Activated naive CD8-positive, alpha-beta T cell treated with anti-CD3 and anti-CD28 coated beads, Interleukin-2, amount 10 ng/mL, durations not matched to agents 7 days and 5 days (primary cell): ENCODE results near the gene SHROOM3. TPM values are rescaled to one million over a fixed set of nuclear protein-coding genes. Genes with fewer than 3 reads are reported as not detected.

Experiments
- ATAC-seq: fragments of 150-1000 bp; cut with Tn5 transposase; one replicate; pipeline ENCODE4 v1.10.0; 2021; ENCODE audit warnings: low read depth, moderate library complexity
- POLR2A ChIA-PET: fragments of 350-600 bp; sonication (Branson Sonifier 250); formaldehyde crosslinking; loops from one replicate; lab custom pipeline; 2021; ENCODE audit warnings: antibody characterized with exemption; lab: Charles Lee
- DNase-seq: peaks from one replicate; pipeline ENCODE4 v3.0.0; 2021
- H3K27ac Mint-ChIP-seq: one replicate; pipeline ENCODE4 v1.8.0; 2022; ENCODE audit warnings: mild to moderate bottlenecking, mixed read lengths
- H3K27me3 Mint-ChIP-seq: one replicate; pipeline ENCODE4 v1.8.0; 2022; ENCODE audit warnings: mild to moderate bottlenecking, moderate library complexity, mixed read lengths
- H3K36me3 Mint-ChIP-seq: one replicate; pipeline ENCODE4 v1.8.0; 2021; ENCODE audit warnings: mild to moderate bottlenecking, mixed read lengths
- H3K4me1 Mint-ChIP-seq: one replicate; pipeline ENCODE4 v1.8.0; 2021; ENCODE audit warnings: mixed read lengths
- H3K4me3 Mint-ChIP-seq: one replicate; pipeline ENCODE4 v1.8.0; 2022; ENCODE audit warnings: mild to moderate bottlenecking, moderate library complexity, mixed read lengths
- H3K9me3 Mint-ChIP-seq: one replicate; pipeline ENCODE4 v1.8.0; 2021; ENCODE audit warnings: mixed read lengths
- total RNA-seq, 2 experiments: library from RNA; stranded (reverse); gene quantifications; one replicate each; pipeline ENCODE4 v1.2.3, GENCODE V29; 2021

The SHROOM3 gene
- total RNA-seq, 2 experiments from 2014 or later: not detected

DNA sequence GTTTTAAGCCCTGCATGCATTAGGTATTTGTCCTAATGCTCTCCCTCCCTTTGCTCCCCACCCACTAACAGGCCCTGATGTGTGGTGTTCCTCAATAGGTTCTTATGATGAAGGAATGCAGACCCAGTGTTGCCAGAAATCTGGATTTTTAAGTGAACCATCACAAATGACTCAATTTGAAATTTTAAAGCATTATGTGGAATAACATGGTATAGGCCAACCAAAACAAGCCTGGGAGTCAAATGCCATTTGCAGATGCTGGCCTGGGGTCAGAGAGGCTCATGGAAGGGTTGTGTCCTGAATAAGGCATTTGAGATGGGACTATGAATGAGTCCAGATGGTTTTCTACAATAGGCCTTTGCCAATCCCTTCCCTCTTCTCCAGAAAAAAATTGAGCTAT, 179.6 kb downstream of the SHROOM3 start:
- no peaks in the 10 kb centered on the region for H3K4me1 Mint-ChIP-seq
- H3K27me3 Mint-ChIP-seq: peaks cover 13% of the 10 kb centered on the region
- H3K9me3 Mint-ChIP-seq: no peaks in the 10 kb centered on the region
- H3K4me3 Mint-ChIP-seq: no peak overlapping the region
- H3K27ac Mint-ChIP-seq: no peak overlapping the region
- POLR2A ChIA-PET: no interaction called here
- no peaks in the 10 kb centered on the region for H3K36me3 Mint-ChIP-seq
- ATAC-seq (no peak), DNase-seq (no peak)

DNA sequence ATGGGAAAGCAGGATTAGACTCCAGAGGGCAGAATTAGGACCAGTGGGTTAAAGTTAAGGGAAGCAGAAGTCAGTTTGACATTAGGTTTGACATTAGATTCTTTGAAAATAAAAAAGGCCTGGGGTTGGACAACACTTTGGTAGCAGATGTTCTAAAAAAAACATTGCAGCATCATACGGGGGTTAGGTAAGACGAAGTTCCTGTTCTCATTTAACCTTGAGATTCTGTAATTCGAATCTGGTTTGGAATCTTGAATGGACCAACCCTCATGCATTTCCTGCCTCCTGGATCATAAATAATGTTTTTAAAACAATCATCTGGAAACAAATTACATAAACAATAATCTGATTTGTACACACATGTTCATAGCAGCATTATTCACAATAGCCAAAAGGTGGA, 181.0 kb downstream of the SHROOM3 start:
- POLR2A ChIA-PET: no interaction called here

DNA sequence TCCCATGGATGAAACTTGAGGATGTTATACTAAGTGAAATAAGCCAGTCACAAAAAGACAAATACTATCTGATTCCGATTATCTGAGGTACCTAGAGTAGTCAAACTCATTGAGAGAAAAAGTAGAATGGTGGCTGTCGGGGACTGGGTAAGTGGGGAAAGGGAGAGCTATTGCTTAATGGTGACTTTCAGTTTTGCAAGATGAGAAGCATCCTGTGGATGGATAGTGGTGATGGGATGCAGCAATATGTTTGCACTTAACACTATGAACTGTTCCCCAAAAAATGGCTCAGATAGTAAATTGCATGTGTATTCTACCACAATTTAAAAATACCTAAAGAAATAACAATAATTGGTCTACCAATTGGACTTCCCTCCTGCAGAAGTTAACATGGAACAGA, 181.5 kb downstream of the SHROOM3 start:
- POLR2A ChIA-PET: no interaction called here

More for the DNA sequence above, 181.0 kb downstream of the SHROOM3 start:
- Mint-ChIP-seq H3K4me3 (no peak overlapping the region), H3K9me3 (no peaks in the 10 kb centered on the region), H3K4me1 (no peaks in the 10 kb centered on the region), H3K27ac (no peak overlapping the region), H3K36me3 (no peaks in the 10 kb centered on the region), H3K27me3 (peaks cover 13% of the 10 kb centered on the region)
- ATAC-seq (no peak), DNase-seq (no peak)

DNA sequence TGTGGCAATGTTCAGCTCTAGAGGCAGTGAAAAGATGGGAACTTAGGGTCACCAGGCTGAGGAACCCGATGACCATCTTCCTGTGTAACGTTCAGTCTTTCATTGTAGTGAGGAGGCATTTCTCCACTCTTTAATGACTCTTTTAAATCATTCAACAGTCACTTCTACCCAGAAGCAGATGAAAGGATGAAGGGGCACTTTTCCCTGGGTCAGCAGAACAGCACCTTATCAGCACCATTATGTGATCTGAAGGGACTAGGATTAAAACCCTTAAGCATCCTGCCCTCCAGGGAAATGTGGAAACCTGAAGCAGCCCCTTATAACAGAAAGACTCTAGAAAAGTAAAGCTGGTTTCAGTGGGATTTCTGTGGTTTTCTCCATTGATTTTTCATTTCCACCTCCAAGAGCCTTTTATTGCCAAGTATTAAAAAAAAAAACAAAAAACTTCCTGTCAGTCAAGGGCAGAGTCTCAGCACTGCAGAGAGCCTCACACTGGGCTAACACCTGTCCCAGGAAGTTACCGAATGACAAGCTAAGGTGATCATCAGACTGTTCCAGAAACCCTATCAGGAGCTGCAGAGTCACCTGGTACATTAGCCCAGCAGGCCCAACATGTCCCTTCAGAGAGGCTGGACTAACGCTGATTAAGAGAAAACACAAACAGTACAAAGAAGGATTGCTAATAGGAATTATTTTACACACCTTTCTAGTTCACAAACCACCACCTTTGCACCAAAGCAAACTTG, 185.9 kb downstream of the SHROOM3 start:
- H3K27ac Mint-ChIP-seq: no peak overlapping the region
- H3K27me3 Mint-ChIP-seq: peaks cover 25% of the 10 kb centered on the region
- no peaks in the 10 kb centered on the region for H3K36me3 Mint-ChIP-seq
- no peak for DNase-seq
- peaks cover 4% of the 10 kb centered on the region for H3K4me1 Mint-ChIP-seq
- no peaks in the 10 kb centered on the region for H3K9me3 Mint-ChIP-seq
- POLR2A ChIA-PET: no interaction called here
- ATAC-seq: no peak
- no peak overlapping the region for H3K4me3 Mint-ChIP-seq

More for the DNA sequence above, 181.5 kb downstream of the SHROOM3 start:
- no peak overlapping the region for H3K4me3 Mint-ChIP-seq
- H3K9me3 Mint-ChIP-seq: no peaks in the 10 kb centered on the region
- ATAC-seq (no peak), DNase-seq (no peak)
- H3K36me3 Mint-ChIP-seq: no peaks in the 10 kb centered on the region
- no peak overlapping the region for H3K27ac Mint-ChIP-seq
- H3K4me1 Mint-ChIP-seq: no peaks in the 10 kb centered on the region
- peaks cover 13% of the 10 kb centered on the region for H3K27me3 Mint-ChIP-seq

DNA sequence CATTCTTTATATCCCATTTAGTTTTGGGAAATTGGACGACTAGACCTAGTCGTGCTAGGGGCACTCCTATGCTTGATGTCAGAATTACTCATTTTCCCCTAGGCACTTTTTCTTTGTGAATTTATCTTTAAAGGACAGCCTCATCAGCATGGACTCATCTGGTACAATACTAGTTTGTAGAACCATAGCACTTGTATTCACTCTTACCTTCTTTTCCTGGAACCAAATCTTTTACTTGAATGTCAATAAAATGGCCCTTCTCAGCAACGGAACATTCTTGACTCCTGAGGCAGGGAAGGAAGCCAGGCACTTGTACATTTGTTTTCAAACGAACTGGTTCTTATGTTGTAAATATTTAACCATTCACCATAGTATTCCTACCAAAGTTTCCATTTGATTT, 187.1 kb downstream of the SHROOM3 start:
- POLR2A ChIA-PET: no interaction called here
- no peaks in the 10 kb centered on the region for H3K36me3 Mint-ChIP-seq
- peaks cover 4% of the 10 kb centered on the region for H3K4me1 Mint-ChIP-seq
- H3K9me3 Mint-ChIP-seq: no peaks in the 10 kb centered on the region
- H3K4me3 Mint-ChIP-seq: no peak overlapping the region
- DNase-seq (no peak), ATAC-seq (no peak)
- no peak overlapping the region for H3K27ac Mint-ChIP-seq
- peaks cover 22% of the 10 kb centered on the region for H3K27me3 Mint-ChIP-seq

DNA sequence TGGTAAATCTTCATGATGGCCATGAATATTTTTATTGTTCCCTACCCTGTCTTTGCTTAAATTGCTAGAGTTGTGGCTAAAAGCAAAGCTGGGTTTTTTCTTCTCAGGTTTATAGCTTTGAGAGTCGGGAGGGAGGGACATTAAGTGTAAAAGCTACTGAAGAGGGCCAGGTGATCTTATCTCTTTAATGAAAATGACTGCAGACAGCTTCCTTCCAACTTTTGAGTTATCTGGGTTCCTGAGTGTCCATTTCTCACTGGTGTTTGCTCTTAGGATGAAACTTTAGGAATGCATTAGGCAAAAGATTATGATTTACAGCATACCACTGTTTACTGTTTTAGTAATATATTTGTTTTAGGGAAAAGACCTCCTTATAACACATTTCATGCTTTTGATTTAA, 187.7 kb downstream of the SHROOM3 start:
- Mint-ChIP-seq H3K36me3 (no peaks in the 10 kb centered on the region), H3K4me1 (peaks cover 4% of the 10 kb centered on the region), H3K4me3 (no peak overlapping the region), H3K9me3 (no peaks in the 10 kb centered on the region), H3K27me3 (peaks cover 22% of the 10 kb centered on the region), H3K27ac (no peak overlapping the region)
- ATAC-seq (no peak), DNase-seq (no peak)
- POLR2A ChIA-PET: no interaction called here

DNA sequence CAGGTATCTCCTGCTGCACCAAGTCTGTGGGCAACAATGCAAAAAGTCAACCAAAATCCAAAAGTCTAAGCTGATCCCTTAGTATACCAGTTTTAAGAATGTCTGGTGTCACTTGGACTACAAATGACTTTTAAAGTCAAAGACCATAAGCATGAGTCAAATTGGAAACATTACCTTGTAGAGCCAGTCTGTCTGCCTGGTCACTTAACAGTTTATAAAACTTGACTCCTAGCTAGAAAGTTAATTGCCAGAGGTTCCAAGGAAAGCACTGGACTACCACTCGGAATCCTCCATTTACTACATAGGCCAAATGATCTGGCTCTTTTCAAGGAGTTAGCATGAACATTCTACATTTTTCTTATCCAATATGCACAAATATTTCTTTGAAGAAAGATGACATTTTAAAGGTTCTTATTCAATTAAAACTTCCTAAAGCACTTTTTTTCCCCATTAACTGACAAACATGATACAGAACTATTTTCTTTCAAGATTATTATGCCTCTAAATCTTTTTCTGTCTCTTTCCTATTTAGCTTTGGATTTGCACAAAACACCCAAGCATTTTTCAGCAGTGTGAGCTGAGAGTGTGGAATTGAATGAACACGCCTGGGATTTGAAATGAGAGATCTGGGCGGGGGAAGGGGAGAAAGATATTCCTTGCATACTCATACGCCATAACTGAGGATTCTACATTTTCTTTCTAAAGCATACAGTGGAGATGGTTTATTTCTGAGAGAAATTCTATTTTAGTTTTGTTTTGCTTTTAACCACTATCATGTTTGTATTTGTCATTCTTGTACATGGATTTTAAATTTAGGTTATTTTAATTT, 188.4 kb downstream of the SHROOM3 start:
- peaks cover 4% of the 10 kb centered on the region for H3K4me1 Mint-ChIP-seq
- no peaks in the 10 kb centered on the region for H3K36me3 Mint-ChIP-seq
- DNase-seq (no peak), ATAC-seq (no peak)
- POLR2A ChIA-PET: no interaction called here
- H3K27me3 Mint-ChIP-seq: peaks cover 22% of the 10 kb centered on the region
- H3K9me3 Mint-ChIP-seq: no peaks in the 10 kb centered on the region
- H3K4me3 Mint-ChIP-seq: no peak overlapping the region
- no peak overlapping the region for H3K27ac Mint-ChIP-seq

DNA sequence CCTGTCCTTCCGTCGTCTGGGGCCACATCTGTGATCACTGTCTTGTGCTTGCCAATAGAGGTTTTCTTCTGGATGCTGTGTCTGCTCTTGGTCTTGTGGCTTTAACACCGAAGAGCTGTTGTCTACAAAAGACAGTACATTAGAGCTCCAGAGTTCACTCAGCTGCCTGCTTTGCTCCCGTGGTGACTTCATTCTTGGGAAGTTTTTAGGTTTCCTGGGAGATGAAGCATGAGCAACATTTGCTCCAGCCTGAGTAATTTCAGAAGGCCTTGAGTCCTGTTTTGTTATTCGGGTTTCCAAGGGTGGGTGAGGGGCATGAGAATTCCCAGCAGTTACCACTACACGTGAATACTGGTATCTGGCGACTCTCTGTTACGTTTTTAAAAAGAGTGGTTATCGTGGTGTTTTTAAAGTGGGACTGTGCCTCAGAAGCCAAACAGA, 189.2 kb downstream of the SHROOM3 start:
- Mint-ChIP-seq H3K27me3 (peaks cover 23% of the 10 kb centered on the region), H3K36me3 (no peaks in the 10 kb centered on the region), H3K4me1 (peaks cover 4% of the 10 kb centered on the region), H3K4me3 (no peak overlapping the region), H3K27ac (no peak overlapping the region), H3K9me3 (no peaks in the 10 kb centered on the region)
- DNase-seq: no peak
- ATAC-seq: no peak
- POLR2A ChIA-PET: no interaction called here

DNA sequence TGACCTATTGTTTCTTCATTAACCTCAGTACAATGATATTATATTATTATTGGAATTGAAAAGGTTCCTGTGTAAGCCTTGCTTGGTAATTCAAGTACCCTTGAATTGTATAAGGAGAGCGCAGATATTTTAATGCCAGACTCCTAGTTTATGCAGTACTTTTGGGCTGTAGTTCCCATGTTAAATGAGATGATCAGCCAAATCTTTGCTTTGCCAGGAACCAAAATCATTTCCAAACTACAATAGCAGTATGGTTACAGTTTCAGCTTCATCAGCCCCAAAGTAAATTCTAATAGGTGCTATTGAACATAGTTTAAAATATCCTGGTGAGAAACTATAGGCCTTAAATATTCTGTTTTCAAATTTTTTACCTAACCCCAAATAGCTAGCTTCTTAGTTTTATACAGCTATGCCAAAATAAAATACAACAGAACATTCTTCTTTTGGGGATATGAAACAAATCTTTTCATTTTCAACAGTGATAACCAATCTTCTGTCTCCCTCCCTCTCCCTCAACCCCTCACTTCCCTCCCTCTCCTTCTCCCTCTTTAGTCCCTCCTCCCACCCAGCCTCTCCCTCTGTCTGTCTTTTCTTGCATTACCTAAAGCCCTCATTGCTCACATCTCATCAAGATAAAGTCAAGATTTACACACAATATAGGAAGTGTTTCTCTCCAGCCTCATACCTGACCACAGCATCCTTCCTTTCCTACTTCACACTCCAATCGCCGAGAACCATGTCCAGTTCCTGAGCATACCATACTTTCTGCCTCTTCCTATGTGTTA, 190.1 kb downstream of the SHROOM3 start:
- H3K4me3 Mint-ChIP-seq: no peak overlapping the region
- no peaks in the 10 kb centered on the region for H3K9me3 Mint-ChIP-seq
- peaks cover 20% of the 10 kb centered on the region for H3K27me3 Mint-ChIP-seq
- no peak for DNase-seq
- peaks cover 4% of the 10 kb centered on the region for H3K4me1 Mint-ChIP-seq
- POLR2A ChIA-PET: no interaction called here
- H3K27ac Mint-ChIP-seq: no peak overlapping the region
- ATAC-seq: no peak
- no peaks in the 10 kb centered on the region for H3K36me3 Mint-ChIP-seq

DNA sequence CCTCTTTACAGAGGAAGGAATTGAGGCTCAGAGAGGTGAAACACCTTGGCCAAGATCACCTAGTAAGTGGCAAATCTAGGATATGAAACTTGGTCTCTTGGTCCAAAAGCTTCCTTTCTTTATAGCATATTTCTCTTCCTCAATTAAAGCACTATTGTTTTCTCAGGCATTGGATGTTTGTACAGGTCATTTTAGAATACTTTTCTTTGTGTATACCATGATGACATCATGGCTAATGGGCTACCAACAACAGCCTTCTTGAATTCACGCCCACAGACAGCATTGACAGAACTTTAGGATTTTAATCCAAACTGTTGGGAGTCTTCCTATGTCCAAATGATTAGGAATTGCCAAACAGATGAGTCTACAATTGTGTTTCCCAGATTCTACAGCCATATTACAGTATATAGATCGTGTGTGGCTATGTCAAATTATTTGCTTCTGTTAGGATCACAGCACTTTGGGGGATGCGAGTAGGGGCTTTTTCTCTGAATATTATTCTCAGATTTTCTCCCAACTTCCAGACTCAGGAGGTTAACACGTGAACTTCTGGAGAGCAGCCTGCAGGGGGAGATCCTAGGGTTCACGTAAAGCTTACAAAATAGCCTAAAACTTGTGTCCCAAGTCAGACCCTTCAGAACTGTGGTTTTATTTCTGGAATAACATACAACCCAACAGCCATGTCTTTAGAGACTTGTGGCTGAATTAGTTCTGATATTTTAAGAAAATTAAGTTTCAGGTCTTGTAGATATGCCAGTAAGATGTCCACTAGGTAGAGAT, 191.8 kb downstream of the SHROOM3 start:
- POLR2A ChIA-PET: no interaction called here
- Mint-ChIP-seq H3K9me3 (no peaks in the 10 kb centered on the region), H3K27me3 (peaks cover 23% of the 10 kb centered on the region)

DNA sequence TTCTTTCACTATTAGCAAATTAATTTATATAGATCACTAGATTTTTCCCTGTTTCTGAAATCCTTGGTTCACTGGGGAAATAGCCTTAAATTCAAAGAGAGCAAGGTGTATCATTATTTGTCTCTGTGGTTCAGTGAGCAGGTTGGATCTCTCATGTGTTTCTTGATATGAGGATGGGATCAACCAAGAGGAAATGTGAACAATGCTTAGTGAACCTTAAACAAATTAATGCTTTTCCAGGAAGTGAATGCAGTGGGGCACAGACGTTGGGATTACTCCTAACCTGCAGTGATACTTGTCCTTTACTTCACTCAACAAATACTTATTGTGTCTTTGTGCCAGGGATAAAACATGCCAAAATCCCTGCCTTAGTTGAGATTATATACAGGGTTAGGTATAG, 193.2 kb downstream of the SHROOM3 start:
- POLR2A ChIA-PET: no interaction called here
- peaks cover 4% of the 10 kb centered on the region for H3K4me1 Mint-ChIP-seq
- ATAC-seq (no peak), DNase-seq (no peak)
- H3K9me3 Mint-ChIP-seq: no peaks in the 10 kb centered on the region
- H3K36me3 Mint-ChIP-seq: no peaks in the 10 kb centered on the region
- peaks cover 23% of the 10 kb centered on the region for H3K27me3 Mint-ChIP-seq
- no peak overlapping the region for H3K27ac Mint-ChIP-seq
- H3K4me3 Mint-ChIP-seq: no peak overlapping the region

More for the DNA sequence above, 191.8 kb downstream of the SHROOM3 start:
- ATAC-seq (no peak), DNase-seq (no peak)
- Mint-ChIP-seq H3K4me3 (no peak overlapping the region), H3K36me3 (no peaks in the 10 kb centered on the region), H3K4me1 (peaks cover 4% of the 10 kb centered on the region), H3K27ac (no peak overlapping the region)

DNA sequence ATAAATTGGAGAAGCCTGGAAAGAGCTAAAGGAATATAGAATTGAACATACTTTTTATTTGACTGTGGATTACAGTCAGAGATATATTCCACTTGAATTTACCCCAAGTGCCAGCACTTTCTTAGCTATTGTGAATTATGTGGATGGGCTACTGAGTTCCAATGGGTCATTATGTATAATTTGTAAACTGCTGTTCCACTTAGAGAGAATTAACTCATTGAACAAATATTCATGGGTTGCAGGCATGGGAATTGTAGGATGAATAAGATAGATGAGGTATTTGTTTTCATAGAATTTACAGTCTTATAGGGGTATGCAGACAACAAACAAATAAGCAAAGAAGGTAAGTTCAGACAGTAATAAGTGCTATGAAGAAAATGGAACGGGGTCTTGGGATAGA, 195.7 kb downstream of the SHROOM3 start:
- H3K27me3 Mint-ChIP-seq: peaks cover 16% of the 10 kb centered on the region
- ATAC-seq: no peak
- no peak overlapping the region for H3K27ac Mint-ChIP-seq
- DNase-seq: no peak
- no peaks in the 10 kb centered on the region for H3K36me3 Mint-ChIP-seq
- no peaks in the 10 kb centered on the region for H3K4me1 Mint-ChIP-seq
- H3K9me3 Mint-ChIP-seq: no peaks in the 10 kb centered on the region
- POLR2A ChIA-PET: no interaction called here
- no peak overlapping the region for H3K4me3 Mint-ChIP-seq

DNA sequence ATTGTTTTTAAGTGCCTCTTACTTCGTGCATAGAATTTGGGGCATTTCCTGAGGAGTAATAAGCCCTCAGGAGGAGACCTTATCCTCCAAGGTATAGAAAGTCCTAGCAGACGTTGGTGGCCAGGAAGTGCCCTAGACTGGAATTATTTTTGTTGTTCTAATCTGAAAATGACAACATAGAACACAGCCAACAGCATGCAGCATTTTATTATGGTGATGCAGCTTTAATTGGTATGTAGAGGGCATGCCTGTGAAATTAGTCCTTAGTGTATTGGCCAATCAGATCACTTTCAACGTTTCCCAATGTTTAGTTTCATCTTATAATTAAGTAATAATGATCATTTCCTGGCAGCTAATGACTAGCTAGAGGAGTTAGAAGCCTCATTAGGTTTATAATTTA, 199.2 kb downstream of the SHROOM3 start:
- Mint-ChIP-seq H3K4me3 (no peak overlapping the region), H3K27ac (no peak overlapping the region), H3K36me3 (no peaks in the 10 kb centered on the region), H3K9me3 (no peaks in the 10 kb centered on the region), H3K27me3 (peaks cover 23% of the 10 kb centered on the region), H3K4me1 (no peaks in the 10 kb centered on the region)
- ATAC-seq (no peak), DNase-seq (no peak)
- POLR2A ChIA-PET: no interaction called here
